ENCODE measurements around the gene IFIT1. TPM values are rescaled to one million over a fixed set of nuclear protein-coding genes. Genes with fewer than 3 reads are reported as not detected.
"Not testable (repeated sequence)": the region's sequence is repeated elsewhere in the genome, so short reads cannot be mapped to it uniquely, and the experiment has no call there.

IFIT1 gene
- total RNA-seq, 1 donor from 2014 or later: 7.4 TPM

DNA sequence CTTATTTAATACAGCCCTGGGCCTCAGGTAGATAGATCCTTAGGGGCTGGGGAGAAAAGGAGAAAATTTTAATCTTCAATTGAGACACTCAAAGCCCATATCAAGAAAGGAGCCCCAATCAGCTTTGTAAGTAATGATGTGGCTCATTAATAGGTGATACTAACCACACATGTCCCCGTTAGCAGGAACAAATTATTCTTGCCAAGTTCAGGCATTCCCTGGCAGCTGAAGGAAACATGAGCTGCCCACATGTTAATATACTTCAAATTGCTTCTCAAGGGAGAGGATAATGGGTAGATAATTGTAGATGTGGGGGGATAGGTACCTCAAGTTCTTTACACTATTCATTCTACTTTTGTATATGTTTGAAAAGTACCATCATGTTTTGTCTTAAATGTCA lies 36.5 kb downstream of the IFIT1 start:
- Histone ChIP-seq H3K27ac (no peak overlapping the region), H3K4me3 (no peak overlapping the region), H3K4me1 (no peaks in the 10 kb centered on the region), H3K36me3 (no peaks in the 10 kb centered on the region), H3K27me3 (no peaks in the 10 kb centered on the region), H3K9me3 (no peaks in the 10 kb centered on the region)
- intact Hi-C loops (cut with DNase I): no loop called here
- DNase-seq (ENCODE audit: extremely low spot score in 2 of 2): no peak
- TF ChIP-seq POLR2AphosphoS5 (IDR thresholded peaks at IDR 0.05; ENCODE audit: insufficient read depth in 1 of 2, low read depth in 1 of 2) (no peak), POLR2A (IDR thresholded peaks at IDR 0.05) (no peak)
- TF ChIP-seq, protein P1, sequence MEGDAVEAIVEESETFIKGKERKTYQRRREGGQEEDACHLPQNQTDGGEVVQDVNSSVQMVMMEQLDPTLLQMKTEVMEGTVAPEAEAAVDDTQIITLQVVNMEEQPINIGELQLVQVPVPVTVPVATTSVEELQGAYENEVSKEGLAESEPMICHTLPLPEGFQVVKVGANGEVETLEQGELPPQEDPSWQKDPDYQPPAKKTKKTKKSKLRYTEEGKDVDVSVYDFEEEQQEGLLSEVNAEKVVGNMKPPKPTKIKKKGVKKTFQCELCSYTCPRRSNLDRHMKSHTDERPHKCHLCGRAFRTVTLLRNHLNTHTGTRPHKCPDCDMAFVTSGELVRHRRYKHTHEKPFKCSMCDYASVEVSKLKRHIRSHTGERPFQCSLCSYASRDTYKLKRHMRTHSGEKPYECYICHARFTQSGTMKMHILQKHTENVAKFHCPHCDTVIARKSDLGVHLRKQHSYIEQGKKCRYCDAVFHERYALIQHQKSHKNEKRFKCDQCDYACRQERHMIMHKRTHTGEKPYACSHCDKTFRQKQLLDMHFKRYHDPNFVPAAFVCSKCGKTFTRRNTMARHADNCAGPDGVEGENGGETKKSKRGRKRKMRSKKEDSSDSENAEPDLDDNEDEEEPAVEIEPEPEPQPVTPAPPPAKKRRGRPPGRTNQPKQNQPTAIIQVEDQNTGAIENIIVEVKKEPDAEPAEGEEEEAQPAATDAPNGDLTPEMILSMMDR (IDR thresholded peaks at IDR 0.05): no peak

DNA sequence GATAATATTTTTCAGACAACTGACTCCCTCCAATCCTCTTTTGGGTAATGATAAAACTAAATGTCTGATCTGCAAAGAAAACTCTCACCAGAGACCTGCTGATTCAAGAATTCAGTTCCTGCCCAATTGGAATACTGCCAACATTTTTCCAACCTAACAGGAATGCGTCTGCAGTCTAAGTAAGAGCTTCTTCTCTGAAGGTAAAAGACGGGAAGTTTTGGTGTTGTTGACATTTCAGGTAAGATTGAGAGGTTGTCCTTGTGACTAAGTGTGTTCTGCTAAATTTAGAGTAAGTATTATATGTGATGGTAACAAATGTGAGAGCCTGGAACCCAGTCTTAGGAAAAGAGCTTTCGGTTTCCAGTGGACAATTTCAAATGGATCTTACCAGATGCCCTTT lies 39.6 kb downstream of the IFIT1 start:
- intact Hi-C loops (cut with DNase I): no loop called here
- TF ChIP-seq POLR2A (IDR thresholded peaks at IDR 0.05) (no peak), POLR2AphosphoS5 (IDR thresholded peaks at IDR 0.05; ENCODE audit: insufficient read depth in 1 of 2, low read depth in 1 of 2) (no peak)
- TF ChIP-seq, protein P1 (IDR thresholded peaks at IDR 0.05): no peak
- Histone ChIP-seq H3K4me1 (no peaks in the 10 kb centered on the region), H3K27me3 (no peaks in the 10 kb centered on the region), H3K9me3 (no peaks in the 10 kb centered on the region), H3K27ac (no peak overlapping the region), H3K36me3 (no peaks in the 10 kb centered on the region), H3K4me3 (no peak overlapping the region)
- DNase-seq (ENCODE audit: extremely low spot score in 2 of 2): no peak

DNA sequence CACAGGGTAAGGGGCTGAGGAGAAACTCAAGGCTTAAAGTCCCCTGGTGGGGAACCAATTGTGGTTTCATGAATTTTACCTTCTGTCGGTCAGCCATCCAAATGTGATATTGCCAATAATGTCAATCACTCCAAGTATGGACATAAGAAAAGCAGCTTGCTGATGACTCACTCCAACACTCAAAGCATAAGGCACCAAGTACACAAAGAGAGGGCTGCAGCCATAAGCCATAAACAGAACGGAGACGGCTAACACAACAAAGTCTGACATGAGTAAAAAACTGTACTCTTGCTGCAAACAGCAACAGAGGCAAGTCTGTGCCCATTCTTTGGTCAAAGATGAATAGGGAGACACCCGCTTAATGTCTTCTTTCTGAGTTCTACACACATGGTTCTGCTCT lies 46.1 kb downstream of the IFIT1 start:
- H3K36me3 ChIP-seq: no peaks in the 10 kb centered on the region
- no peak overlapping the region for H3K4me3 ChIP-seq
- no peaks in the 10 kb centered on the region for H3K27me3 ChIP-seq
- H3K9me3 ChIP-seq: no peaks in the 10 kb centered on the region
- no peaks in the 10 kb centered on the region for H3K4me1 ChIP-seq
- no peak for TF ChIP-seq POLR2A (IDR thresholded peaks at IDR 0.05)
- TF ChIP-seq POLR2AphosphoS5 (IDR thresholded peaks at IDR 0.05; ENCODE audit: insufficient read depth in 1 of 2, low read depth in 1 of 2): no peak
- TF ChIP-seq, protein P1 (IDR thresholded peaks at IDR 0.05): no peak
- no peak for DNase-seq (ENCODE audit: extremely low spot score in 2 of 2)
- intact Hi-C loops (cut with DNase I): no loop called here
- no peak overlapping the region for H3K27ac ChIP-seq

DNA sequence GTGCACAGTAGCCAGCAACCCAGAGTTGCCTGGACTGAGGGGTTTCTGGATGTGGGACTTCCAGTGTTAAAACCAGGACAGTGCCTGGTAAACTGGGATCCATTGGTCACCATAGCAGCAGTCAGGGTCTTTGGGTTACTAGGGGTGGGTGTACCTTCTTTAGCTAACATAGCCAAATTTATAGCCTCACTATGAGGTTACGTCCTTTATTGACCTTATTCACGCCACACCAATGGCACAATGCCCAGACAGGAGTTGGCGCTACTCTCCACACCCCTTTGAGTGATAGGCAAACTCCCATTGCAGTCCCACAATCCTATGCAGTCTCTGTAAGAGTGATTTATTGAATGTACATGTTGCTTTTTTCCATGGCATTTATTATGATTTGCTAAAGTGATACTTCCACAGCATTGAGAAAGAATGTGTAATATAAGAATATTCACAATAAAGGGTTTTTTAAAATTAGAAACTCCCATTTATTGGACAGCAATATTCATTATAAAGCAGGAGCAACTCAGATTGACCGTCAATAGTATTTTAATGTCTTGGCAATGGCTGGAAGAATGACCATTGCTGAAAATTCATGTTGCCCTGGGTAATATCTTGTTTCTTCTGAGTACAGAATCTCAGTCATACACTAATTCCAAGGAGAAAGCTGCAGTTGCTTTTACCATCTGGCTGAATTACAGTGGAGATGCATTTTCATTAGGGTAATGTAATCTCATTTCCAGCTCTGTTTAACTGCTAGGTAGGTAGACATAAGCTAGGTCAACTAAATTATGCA lies 48.0 kb downstream of the IFIT1 start:
- H3K27ac ChIP-seq: no peak overlapping the region
- H3K4me1 ChIP-seq: no peaks in the 10 kb centered on the region
- no peak overlapping the region for H3K4me3 ChIP-seq
- H3K9me3 ChIP-seq: no peaks in the 10 kb centered on the region
- intact Hi-C loops (cut with DNase I): no loop called here
- no peaks in the 10 kb centered on the region for H3K36me3 ChIP-seq
- DNase-seq (ENCODE audit: extremely low spot score in 2 of 2): no peak
- no peaks in the 10 kb centered on the region for H3K27me3 ChIP-seq
- TF ChIP-seq, protein P1 (IDR thresholded peaks at IDR 0.05): no peak
- no peak for TF ChIP-seq POLR2A (IDR thresholded peaks at IDR 0.05)
- no peak for TF ChIP-seq POLR2AphosphoS5 (IDR thresholded peaks at IDR 0.05; ENCODE audit: insufficient read depth in 1 of 2, low read depth in 1 of 2)

DNA sequence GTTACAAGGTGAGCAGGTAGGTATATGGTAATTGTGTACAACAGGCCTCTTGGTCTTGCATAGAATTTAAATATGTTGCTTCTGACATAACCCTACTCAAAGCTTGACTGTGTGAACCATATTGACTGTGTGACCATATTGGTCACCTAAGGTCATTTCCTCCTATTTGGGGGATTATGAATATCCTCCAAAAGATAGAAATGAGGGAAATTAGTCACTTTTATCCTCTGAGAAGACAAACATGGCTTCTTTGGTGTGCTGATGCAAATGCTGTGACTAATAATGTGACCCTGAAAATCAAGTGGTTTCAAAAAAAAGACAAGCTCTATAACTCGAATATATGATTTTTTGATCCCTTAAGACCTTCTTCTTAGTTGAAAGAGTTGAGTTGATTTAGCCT lies 49.9 kb downstream of the IFIT1 start:
- Histone ChIP-seq H3K9me3 (no peaks in the 10 kb centered on the region), H3K4me3 (no peak overlapping the region), H3K4me1 (no peaks in the 10 kb centered on the region), H3K27ac (no peak overlapping the region), H3K36me3 (no peaks in the 10 kb centered on the region), H3K27me3 (no peaks in the 10 kb centered on the region)
- DNase-seq (ENCODE audit: extremely low spot score in 2 of 2): no peak
- TF ChIP-seq POLR2AphosphoS5 (IDR thresholded peaks at IDR 0.05; ENCODE audit: insufficient read depth in 1 of 2, low read depth in 1 of 2) (no peak), POLR2A (IDR thresholded peaks at IDR 0.05) (no peak)
- TF ChIP-seq, protein P1 (IDR thresholded peaks at IDR 0.05): no peak
- intact Hi-C loops (cut with DNase I): no loop called here

DNA sequence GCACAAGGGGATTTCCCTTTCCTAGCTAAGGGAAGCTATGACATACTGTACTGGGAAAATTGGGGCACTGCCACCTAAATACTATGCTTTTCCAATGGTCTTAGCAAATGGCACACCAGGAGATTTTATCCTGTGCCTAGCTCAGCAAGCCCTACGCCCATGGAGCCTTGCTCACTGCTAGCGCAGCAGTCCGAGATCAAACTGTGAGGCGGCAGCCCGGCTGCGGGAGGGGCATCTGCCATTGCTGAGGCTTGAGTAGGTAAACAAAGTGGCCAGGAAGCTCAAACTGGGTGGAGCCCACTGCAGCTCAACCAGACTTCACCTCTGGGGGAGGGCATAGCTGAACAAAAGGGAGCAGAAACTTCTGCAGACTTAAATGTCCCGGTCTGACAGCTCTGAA lies 52.4 kb downstream of the IFIT1 start:
- H3K4me3 ChIP-seq; H3K27me3 ChIP-seq; H3K27ac ChIP-seq; intact Hi-C loops (cut with DNase I); H3K4me1 ChIP-seq; H3K9me3 ChIP-seq; H3K36me3 ChIP-seq; DNase-seq (ENCODE audit: extremely low spot score in 2 of 2): not testable (repeated sequence)
